Colonic mucosa (tissue), 4 donors: ENCODE results near the gene SOD3. TPM values are rescaled to one million over a fixed set of nuclear protein-coding genes. Genes with fewer than 3 reads are reported as not detected.
A peak's percentile ranks its signal among the peaks of the same experiment; 100 is the strongest.

Experiments used
- DNase-seq: peaks from one replicate; pipeline ENCODE4 v3.0.0-alpha.2; 2020
- H3K27ac ChIP-seq: fragments of 200-600 bp; one replicate; pipeline ENCODE4 v1.8.0; 2021
- H3K27me3 ChIP-seq: fragments of 200-600 bp; one replicate; pipeline ENCODE4 v1.8.0; 2021
- H3K36me3 ChIP-seq: fragments of 200-600 bp; one replicate; pipeline ENCODE4 v1.8.0; 2021
- H3K4me1 ChIP-seq: fragments of 200-600 bp; one replicate; pipeline ENCODE4 v1.8.0; 2021; ENCODE audit warnings: mild to moderate bottlenecking
- H3K4me3 ChIP-seq: fragments of 200-600 bp; one replicate; pipeline ENCODE4 v1.8.0; 2021
- H3K9ac ChIP-seq, 2 donors: one replicate each; pipeline ENCODE4 v1.7.0; 2013; ENCODE audit warnings: control low read depth in 2 of 2, low read depth in 2 of 2, low read length in 2 of 2
- H3K9me3 ChIP-seq: fragments of 200-600 bp; one replicate; pipeline ENCODE4 v1.8.0; 2021
- CTCF ChIP-seq: fragments of 200-600 bp; IDR thresholded peaks from one replicate; pipeline ENCODE4 v1.8.0; 2022; ENCODE audit warnings: antibody characterized with exemption, mild to moderate bottlenecking
- intact Hi-C: fragments of 100-400 bp; cut with DNase I; formaldehyde crosslinking; loops from one replicate; pipeline ENCODE4 v1.14.1; 2022
- total RNA-seq, 2 donors: library from RNA; stranded (reverse); fragmentation: NEBNext Ultra II Directional in 1 of 2; extraction: Animal tissue kit (Norgen Biotek cat#: 25700) in 1 of 2; gene quantifications; one replicate each; pipeline ENCODE4 v1.2.1, GENCODE V29; 2021
- donor health status: healthy.
- donor health status: DM: no; HTN: no; CAD: no.
- donor health status: DM: no; HTN: no; CAD: no.

The SOD3 gene
- total RNA-seq = 10 to 100 TPM; 22.3 to 35.8 TPM

DNA sequence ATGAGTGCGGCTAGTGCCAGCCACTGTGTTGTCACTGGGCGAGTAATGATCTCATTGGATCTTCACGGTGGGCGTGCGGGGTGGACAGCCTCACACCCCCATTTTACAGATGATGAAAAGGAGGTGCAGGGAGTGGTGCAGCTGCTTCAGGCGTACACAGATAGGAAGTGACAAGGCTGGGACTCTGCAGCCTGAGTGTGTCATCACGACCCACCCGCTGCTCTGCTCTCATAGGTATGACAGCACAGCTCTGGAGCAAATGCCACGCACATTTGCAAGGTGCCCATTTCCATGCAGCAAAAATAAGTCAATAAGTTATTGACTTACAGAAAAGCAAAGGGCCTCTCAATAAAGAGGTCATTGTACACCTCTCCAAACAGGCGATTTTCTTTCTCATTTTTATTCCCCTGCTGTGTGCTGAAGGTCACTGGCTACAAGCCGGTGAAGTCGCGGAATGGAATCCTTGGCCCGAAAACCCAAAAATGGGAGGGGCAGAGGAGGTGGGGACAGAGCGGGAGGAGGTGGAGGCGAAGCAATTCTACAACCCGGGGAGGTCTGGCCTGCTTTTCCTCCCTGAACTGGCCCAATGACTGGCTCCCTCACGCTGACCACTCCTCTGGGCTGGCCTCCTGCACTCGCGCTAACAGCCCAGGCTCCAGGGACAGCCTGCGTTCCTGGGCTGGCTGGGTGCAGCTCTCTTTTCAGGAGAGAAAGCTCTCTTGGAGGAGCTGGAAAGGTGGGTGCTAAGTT lies at the start of gene SOD3:
Gene SOD3 (plus strand): TSS at position 658 of the 750 bp plus-strand sequence. CDS start 3,949 bp downstream, outside the sequence.
- Histone ChIP-seq H3K27ac (peak within 1 kb of the TSS; percentile 74), H3K4me3 (peak within 1 kb of the TSS; percentile 31), H3K9ac (peak within 1 kb of the TSS; percentile 28 to 38), H3K27me3 (peaks cover 4% of the 10 kb centered on the region), H3K4me1 (peaks cover 3% of the 10 kb centered on the region), H3K36me3 (no peaks in the 10 kb centered on the region), H3K9me3 (no peaks in the 10 kb centered on the region)
- no peak for TF ChIP-seq CTCF
- DNase-seq = peak; percentile 88
- intact Hi-C loops = loop anchor here (5.0 kb wide), 2 partner anchors 58 to 117 kb away; partner anchors contain the start of gene CCDC149

DNA sequence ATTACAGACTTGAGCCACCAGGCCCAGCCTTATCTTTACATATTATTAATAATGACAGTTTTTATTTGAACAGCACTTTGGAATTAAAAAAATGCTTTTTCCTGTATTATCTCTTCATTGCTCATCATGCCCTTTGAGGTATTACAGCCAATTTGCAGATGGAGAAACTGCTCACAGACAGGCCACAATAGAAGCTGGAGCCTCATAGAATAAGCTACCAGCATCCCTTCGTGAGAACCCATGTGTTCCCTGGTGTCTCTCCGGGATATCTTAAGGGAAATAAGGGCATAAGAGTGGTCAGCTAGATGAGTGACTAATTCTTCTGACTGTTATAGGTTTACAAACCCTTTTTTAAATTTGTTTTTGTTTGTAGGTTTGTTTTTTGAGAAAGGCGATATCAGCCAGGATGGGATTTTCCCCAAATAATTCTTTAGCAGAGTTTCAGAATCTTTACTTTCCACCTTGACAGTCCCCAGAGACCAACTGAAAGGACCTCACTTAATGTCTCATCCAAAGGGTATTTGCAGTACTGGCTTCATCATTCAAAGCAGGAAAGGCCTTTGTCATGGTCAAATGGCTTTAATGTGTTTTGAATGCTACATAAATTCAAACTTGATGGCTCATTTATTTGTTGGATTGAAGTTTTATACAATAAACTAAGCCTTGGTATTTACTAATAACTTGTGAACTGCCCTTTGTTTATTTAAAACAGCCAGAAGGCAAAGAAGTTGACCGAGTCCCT lies 48.0 kb upstream of the SOD3 start:
- no peak for DNase-seq
- Histone ChIP-seq H3K9ac (no peak overlapping the region), H3K4me1 (no peaks in the 10 kb centered on the region), H3K4me3 (no peak overlapping the region), H3K36me3 (no peaks in the 10 kb centered on the region), H3K27me3 (no peaks in the 10 kb centered on the region), H3K9me3 (no peaks in the 10 kb centered on the region), H3K27ac (no peak overlapping the region)
- TF ChIP-seq CTCF = no peak
- intact Hi-C loops = no loop called here

GRCh38 chr4:24748023-24748422 lies 47.4 kb upstream of the SOD3 start:
- no peak overlapping the region for H3K9ac ChIP-seq
- H3K27ac ChIP-seq = no peak overlapping the region
- TF ChIP-seq CTCF = no peak
- no peak for DNase-seq
- H3K4me1 ChIP-seq = no peaks in the 10 kb centered on the region
- no peak overlapping the region for H3K4me3 ChIP-seq
- intact Hi-C loops = no loop called here
- H3K9me3 ChIP-seq = no peaks in the 10 kb centered on the region
- H3K36me3 ChIP-seq = no peaks in the 10 kb centered on the region
- H3K27me3 ChIP-seq = no peaks in the 10 kb centered on the region

DNA sequence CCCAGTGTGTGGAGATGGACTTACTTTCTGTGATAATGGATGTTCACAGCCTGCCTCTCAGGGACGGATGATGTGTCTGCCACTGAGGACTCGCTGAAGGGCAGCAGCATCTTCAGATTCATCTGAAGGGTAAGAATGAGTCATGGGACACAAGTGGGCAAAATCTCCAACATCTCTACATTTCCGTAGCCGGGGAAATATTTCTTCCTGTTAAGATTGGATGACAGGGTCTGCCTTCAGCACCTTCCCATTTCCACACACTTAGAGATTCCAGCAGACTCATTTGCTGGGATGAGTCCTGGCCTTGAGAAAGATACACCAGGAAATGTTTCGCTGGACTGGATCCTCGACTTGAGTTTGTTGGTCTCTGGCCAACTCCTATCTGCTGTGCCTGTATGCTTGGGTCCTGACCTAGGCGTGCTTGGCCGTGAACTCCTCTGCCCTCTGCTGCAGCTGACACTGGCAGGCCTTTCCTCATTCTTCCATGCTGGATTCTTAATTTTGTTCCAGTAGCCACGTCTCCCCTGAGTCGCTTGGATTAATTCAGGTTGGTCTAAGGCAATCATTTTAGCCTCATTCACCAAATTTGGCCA lies 46.5 kb upstream of the SOD3 start:
- Histone ChIP-seq H3K27me3 (no peaks in the 10 kb centered on the region), H3K9me3 (no peaks in the 10 kb centered on the region), H3K9ac (no peak overlapping the region), H3K4me1 (no peaks in the 10 kb centered on the region), H3K4me3 (no peak overlapping the region), H3K27ac (no peak overlapping the region), H3K36me3 (no peaks in the 10 kb centered on the region)
- intact Hi-C loops = no loop called here
- no peak for TF ChIP-seq CTCF
- DNase-seq = no peak

DNA sequence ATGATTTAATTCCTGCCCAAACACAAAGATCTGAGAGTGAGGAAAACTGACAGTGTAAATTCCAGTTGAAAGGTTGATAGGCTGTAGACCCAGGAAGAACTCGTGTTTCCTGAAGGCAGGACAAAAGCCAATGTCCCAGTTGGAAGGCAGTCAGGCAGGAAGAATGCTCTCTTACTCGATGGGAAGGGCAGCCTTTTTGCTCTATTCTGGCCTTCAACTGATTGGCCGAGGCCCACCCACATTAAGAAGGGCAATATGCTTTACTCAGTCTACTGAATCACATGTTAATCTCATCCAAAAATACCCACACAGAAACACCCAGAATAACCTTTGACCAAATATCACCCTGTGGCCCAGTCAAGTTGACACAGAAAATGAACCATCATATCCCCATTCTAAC lies 45.3 kb upstream of the SOD3 start:
- no peak for DNase-seq
- Histone ChIP-seq H3K27me3 (no peaks in the 10 kb centered on the region), H3K27ac (no peak overlapping the region), H3K36me3 (no peaks in the 10 kb centered on the region), H3K4me1 (no peaks in the 10 kb centered on the region), H3K9ac (no peak overlapping the region), H3K9me3 (no peaks in the 10 kb centered on the region), H3K4me3 (no peak overlapping the region)
- intact Hi-C loops = no loop called here
- no peak for TF ChIP-seq CTCF
